ENCODE results near the gene DPRX.
"Not testable (repeated sequence)": the region's sequence is repeated elsewhere in the genome, so short reads cannot be mapped to it uniquely, and the experiment has no call there.

DPRX gene

DNA sequence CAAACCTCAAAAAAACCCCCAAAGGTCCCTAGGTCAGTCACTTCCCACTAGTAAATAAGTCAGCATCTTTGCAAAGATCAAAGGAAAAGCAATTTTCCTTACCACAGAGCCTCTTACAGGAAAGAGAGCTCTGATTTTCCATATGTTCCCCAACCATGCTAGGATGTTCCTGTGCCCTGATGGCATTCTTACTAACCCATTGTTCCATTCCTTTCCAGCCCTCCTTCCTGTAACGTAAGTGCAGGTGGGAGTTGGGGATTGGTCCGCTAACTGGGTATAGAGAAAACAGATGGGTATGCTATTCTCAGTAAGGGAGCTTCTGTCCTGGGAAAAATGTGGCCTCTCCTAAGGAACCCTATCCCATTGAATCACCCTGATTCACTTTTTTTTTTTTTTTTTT lies 14.3 kb downstream of the DPRX start:
- no peak for DNase-seq (ENCODE audit: low read depth, low spot score)

DNA sequence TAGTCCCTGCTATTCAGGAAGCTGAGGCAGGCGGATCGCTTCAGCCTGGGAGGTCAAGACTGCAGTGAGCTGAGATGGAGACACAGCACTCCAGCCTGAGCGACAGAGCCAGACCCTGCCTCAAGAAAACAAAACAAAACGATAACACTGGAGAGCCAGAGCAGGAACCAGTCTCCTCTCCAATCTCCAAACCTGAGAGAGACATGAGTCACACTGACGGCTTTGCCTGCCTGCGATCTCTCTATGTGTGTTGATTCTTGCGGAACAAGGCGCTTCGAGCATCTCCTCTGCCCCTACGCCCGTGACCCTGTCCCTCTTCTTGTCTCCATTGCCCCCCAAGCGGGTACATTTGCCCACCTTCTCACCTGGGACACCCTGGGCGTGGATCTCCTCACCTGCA lies 15.6 kb downstream of the DPRX start:
- no peak for DNase-seq (ENCODE audit: low read depth, low spot score)

- no peak for DNase-seq (ENCODE audit: low read depth, low spot score)
Measured at GRCh38 chr19:53647792-53648191, 16.0 kb downstream of the DPRX start.

DNA sequence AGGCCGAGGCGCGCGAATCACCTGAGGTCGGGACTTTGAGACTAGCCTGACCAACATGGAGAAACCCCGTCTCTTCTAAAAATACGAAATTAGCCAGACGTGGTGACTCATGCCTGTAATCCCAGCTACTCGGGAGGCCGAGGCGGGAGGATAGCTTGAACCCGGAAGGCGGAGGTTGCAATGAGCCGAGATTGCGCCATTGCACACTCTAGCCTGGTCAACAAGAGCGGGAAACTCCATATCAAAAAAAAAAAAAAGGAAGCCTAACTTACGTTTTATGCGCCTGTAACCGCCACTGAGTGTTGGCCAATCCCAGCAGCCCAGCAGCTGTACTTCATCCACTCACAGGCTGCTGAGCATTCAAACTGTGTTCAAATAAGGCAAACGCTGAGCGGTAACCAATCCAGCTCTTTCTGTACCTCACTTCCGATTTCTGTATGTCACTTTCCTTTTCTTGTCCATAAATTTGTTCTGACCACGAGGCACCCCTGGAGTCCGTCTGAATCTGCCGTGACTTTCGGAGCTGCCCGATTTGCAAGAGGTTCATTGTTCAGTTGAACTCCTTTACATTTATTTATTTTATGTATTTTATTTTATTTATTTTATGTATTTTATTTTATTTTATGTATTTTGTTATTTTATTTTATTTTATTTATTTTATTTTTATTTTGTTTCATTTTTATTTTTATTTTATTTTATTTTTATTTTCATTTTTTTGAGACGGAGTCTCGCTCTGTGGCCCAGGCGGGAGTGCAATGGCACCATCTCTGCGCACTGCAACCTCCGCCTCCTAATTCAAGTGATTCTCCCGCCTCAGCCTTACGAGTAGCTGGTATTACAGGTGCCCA lies 18.2 kb downstream of the DPRX start:
- DNase-seq (ENCODE audit: low read depth, low spot score) = no peak

DNA sequence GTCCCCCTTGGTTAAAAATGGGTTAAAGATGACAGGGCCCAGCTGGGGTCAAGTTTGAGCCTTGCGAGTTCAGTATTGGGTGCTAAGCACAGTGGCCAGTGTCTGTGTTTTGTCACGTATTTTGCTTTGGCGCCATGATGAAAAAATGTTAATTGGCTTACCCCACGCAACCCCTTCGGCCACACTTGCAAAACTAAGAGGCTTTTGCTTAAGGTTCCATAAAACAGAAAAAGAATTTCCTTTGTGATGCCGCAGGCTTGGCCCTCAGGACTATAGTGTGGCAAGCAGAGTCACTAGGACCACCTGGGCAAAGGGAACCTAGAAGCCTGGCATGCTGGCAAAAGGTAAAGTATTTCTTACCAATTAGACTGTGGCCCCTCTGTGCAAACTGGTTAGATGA lies 20.7 kb downstream of the DPRX start:
- no peak for DNase-seq (ENCODE audit: low read depth, low spot score)

- DNase-seq (ENCODE audit: low read depth, low spot score) = no peak
Measured at GRCh38 chr19:53655042-53655665, 23.4 kb downstream of the DPRX start.

DNA sequence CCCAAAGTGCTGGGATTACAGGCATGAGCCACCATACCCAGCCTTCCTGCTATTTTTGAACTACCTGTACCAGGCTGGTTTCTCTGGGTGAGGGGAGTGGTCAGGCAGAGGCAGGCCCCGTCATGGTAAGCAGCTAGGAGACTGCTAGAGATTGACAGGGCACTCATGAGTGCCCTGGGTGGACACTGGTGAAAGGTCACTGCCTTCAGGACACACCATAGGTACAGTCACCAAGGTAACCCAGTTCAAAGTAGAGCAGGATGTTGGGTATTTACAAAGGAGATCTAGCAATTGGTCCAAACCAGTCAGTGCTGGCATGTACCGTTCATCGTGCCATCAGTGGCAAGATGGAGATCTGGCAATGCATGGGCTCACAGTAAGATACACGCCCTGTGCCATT lies 25.5 kb downstream of the DPRX start:
- DNase-seq (ENCODE audit: low read depth, low spot score) = no peak

GRCh38 chr19:53657778-53658177 lies 26.0 kb downstream of the DPRX start:
- no peak for DNase-seq (ENCODE audit: low read depth, low spot score)

GRCh38 chr19:53659292-53659691 lies 27.5 kb downstream of the DPRX start:
- no peak for DNase-seq (ENCODE audit: low read depth, low spot score)

- no peak for DNase-seq (ENCODE audit: low read depth, low spot score)
Measured at GRCh38 chr19:53660584-53660983, 28.8 kb downstream of the DPRX start.

GRCh38 chr19:53662209-53662608 lies 30.4 kb downstream of the DPRX start:
- DNase-seq (ENCODE audit: low read depth, low spot score) = no peak

DNA sequence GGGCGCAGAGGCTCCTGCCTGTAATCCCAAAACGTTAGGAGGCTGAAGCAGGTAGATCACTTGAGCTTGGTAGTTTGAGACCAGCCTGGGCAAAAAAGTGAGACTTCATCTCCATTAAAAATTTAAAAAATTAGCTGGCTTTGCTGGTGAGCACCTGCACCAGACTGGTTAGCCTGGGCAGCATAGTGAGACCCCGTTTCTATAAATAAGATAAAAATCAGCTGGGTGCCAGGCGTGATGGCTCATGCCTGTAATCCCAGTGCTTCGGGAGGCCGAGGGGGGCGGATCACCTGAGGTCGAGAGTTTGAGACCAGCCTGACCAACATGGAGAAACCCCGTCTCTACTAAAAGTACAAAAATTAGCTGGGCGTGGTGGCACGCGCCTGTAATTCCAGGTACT lies 32.4 kb downstream of the DPRX start:
- DNase-seq (ENCODE audit: low read depth, low spot score) = no peak

DNA sequence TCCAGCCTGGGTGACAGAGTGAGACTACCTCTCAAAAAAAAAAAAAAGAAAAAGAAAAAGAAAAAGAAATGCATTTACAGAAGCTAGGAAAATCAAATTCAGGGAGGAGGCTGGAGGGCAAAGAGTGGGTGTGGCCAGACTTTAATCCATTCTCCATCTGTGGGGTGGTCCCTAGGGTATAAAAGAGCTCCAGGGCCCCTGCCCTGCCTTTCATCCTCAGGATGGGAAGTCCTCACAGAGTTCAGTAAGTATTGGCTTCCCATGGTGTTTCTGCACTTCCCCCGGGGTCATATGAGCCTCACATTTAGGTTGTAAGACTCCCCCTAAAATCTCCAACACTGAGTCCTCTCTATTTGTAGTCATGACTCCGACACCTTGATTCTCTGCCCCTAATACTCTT lies 33.0 kb downstream of the DPRX start:
- DNase-seq (ENCODE audit: low read depth, low spot score) = no peak

DNA sequence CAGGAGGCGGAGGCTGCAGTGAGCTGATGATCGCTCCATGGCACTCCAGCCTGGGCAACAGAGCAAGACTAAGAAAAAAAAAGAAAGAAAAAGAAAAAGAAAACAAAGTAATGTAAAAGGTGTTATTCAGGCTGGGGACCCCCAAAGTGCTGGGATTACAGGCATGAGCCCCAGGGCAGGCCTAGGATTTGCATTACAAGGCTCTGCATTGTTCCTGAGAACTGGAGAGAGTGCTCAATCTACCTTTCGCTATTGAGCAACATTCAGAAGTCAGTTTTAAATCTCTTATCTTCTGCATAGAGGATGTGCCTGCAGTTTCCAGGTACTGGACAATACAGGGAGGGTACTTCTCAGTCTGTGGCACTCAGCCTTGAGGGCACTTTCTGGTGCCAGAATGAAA lies 34.5 kb downstream of the DPRX start:
- not testable (repeated sequence) for DNase-seq (ENCODE audit: low read depth, low spot score)

DNA sequence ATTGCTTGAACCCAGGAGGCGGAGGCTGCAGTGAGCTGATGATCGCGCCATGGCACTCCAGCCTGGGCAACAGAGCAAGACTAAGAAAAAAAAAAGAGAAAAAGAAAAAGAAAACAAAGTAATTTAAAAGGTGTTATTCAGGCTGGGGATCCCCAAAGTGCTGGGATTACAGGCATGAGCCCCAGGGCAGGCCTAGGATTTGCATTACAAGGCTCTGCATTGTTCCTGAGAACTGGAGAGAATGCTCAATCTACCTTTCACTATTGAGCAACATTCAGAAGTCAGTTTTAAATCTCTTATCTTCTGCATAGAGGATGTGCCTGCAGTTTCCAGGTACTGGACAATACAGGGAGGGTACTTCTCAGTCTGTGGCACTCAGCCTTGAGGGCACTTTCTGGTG lies 37.0 kb downstream of the DPRX start:
- DNase-seq (ENCODE audit: low read depth, low spot score) = not testable (repeated sequence)

DNA sequence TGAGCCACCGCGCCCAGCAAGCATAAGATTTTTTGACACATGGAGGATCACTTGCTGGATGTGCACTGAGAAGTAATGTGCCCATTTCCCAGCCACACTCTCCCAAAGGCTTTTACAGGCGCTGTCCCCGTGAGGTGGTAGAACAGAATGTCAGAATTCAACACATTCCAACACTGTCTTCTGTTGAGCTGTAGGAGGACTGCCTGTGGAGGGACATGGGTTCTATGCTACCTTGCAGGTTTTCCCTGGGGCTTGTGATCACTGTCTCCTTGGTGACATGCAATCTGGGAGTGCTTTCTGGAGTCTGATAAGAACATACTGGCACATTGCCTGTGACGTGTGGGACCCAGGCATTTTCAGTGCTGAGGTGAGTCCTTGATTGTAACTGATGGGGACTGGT lies 38.5 kb downstream of the DPRX start:
- no peak for DNase-seq (ENCODE audit: low read depth, low spot score)

- DNase-seq (ENCODE audit: low read depth, low spot score) = no peak
Measured at GRCh38 chr19:53671663-53672062, 39.9 kb downstream of the DPRX start.

Data from brain pericyte (primary cell).